Subcutaneous adipose tissue (tissue), 4 donors: ENCODE measurements around the gene BABAM1. TPM values are rescaled to one million over a fixed set of nuclear protein-coding genes. Genes with fewer than 3 reads are reported as not detected.

ENCODE experiments used
- total RNA-seq, 4 donors: library from RNA; depleted of rRNA; stranded (reverse); fragments of >200 nt; gene quantifications; one replicate each; pipeline ENCODE4 v1.1.0, GENCODE V29; 2016
- TF ChIP-seq, protein P1 (sequence below): fragments of 450-650 bp; IDR thresholded peaks from one replicate; pipeline ENCODE4 v1.5.1; 2016; ENCODE audit warnings: low read depth, mild to moderate bottlenecking, control low read depth, antibody characterized with exemption, moderate library complexity

Gene BABAM1
- total RNA-seq, 4 donors from 2014 or later: 49.6 to 60.6 (median 54.7) TPM

DNA sequence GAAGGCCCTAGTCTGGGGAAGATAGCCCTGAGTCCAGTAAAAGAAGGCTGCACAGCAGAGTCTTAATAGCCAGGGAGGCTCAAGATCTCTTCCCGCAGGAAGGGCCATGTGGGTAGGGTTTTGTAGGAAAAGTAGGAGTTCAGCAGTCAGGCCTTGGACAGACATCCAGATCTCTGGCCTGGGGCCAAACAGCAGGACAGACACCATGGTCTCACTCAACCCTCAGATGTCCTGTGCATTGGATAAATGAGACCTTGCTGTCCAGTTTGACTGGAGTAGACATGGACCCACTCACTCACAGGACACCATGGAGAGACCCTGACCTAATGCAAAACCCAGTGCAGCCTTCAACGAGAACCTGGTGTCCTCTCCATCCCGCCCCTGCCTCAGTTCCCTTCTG lies 37.4 kb upstream of the BABAM1 start:
- TF ChIP-seq, protein P1, sequence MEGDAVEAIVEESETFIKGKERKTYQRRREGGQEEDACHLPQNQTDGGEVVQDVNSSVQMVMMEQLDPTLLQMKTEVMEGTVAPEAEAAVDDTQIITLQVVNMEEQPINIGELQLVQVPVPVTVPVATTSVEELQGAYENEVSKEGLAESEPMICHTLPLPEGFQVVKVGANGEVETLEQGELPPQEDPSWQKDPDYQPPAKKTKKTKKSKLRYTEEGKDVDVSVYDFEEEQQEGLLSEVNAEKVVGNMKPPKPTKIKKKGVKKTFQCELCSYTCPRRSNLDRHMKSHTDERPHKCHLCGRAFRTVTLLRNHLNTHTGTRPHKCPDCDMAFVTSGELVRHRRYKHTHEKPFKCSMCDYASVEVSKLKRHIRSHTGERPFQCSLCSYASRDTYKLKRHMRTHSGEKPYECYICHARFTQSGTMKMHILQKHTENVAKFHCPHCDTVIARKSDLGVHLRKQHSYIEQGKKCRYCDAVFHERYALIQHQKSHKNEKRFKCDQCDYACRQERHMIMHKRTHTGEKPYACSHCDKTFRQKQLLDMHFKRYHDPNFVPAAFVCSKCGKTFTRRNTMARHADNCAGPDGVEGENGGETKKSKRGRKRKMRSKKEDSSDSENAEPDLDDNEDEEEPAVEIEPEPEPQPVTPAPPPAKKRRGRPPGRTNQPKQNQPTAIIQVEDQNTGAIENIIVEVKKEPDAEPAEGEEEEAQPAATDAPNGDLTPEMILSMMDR: no peak

DNA sequence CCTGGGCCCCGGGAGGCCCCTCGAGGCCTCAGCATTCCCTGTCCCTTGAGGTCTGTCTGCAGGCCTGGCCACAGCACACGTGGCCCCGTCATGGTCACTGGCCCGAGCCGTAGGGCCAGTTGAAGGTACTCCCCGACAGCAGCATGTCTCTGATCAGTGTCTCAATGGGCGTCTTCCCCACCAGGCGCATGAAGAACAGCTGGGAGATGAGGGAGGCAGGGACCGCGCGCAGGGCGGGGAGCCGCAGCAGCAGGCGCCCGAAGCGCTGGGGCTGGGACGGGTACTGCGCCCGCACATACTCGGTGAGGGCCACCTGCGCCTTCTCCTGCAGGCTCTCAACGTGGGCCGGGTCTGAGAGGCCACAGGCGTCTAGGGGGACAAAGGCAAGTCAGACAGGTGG lies 35.0 kb upstream of the BABAM1 start:
- TF ChIP-seq, protein P1: no peak

GRCh38 chr19:17234911-17235299 lies 32.3 kb upstream of the BABAM1 start:
- TF ChIP-seq, protein P1: no peak

- TF ChIP-seq, protein P1: no peak
Observed at GRCh38 chr19:17235300-17235970, 31.8 kb upstream of the BABAM1 start.

DNA sequence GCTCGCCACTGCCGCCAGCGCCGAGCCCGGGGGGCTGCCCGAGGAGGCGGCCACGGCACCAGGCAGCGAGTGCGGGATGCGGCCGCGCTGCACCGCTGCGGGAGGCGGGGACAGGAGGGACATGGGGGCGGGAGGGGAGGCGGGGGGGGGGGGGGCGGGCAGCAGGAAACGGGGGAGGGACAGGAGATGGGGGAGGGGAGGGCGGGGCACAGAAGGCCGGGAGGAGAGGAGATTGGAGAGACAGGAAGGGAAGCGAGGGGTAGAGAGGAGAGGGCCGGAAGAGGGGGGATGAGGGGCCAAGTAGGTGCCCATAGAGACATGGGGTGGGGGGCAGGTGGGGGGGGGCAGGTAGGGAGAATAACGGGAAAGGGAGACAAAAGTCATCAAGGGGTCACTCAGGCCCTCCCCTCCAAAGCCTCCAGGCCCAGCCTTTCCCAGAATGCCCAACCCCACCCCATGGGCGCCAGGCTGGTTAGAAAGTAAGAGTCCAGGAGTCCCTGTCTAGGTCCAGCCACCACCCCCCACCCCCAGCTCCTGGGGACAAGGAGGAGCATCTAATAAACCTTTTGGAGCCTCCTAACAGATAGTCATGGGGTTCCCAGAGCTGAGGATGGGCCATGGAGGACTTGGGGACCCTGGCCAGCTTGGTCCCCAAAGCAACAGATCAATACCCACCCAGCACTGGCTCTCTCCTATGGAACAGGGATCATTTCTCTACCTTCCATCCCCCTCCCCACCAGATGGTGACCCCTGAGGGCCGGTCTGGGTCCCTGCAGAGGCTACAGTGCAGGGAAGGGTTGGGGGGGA lies 31.1 kb upstream of the BABAM1 start:
- TF ChIP-seq, protein P1: no peak

DNA sequence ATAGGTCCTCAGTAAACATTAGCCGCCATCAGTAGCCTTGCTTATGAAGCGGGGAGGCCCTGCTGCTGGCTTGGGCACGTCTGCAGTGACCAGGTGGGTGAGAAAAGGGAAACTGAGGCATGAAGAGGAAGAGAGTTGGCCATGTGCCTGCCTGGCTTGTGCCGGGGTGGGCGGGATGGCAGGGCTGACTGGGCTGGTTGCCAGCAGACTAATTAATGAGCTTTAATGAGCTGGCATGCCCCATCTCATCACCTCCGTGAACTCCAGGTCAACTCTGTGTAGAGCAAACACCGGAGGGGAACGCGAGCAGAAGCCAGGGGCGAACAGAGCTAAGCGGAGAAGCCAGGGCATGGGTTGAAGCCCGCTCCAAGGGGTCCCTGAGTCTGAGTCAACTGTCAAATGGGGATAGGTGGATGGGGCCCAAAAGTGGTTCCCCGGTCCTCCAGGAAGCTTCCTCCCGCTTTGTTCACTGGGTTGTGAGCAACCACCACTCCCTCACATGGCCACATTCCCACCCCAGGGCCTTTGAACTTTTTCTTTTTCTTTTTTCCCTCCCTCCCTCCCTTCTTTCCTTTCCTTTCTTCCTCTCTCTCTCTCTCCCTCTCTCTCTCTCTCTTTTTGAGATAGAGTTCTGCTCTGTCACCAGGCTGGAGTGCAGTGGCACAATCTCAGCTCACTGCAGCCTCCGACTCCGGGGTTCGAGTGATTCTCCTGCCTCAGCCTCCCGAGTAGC lies 30.3 kb upstream of the BABAM1 start:
- TF ChIP-seq, protein P1: no peak
